HCT116 (cell line): ENCODE results near the gene ANGPT4. TPM values are rescaled to one million over a fixed set of nuclear protein-coding genes. Genes with fewer than 3 reads are reported as not detected.

Source experiments
- ATAC-seq: fragments of 200-7000 bp; cut with Tn5 transposase; 2 replicates; pipeline ENCODE4 v1.9.1; 2020; ENCODE audit warnings: mild to moderate bottlenecking, moderate library complexity
- BruUV-seq: library from RNA; stranded (reverse); fragments of 400-500 nt; replicated peaks from 2 replicates; lab custom pipeline; 2021; lab: Mats Ljungman, UMichigan
- CTCF ChIA-PET: fragments of 300-600 bp; sonication (Branson Sonifier 250); formaldehyde crosslinking; loops from one replicate; lab custom pipeline; 2021; ENCODE audit warnings: antibody characterized with exemption; lab: Charles Lee
- POLR2A ChIA-PET: fragments of 300-600, 350-600 bp; sonication (Branson Sonifier 250); formaldehyde crosslinking; loops from one replicate; lab custom pipeline; 2021; ENCODE audit warnings: antibody characterized with exemption; lab: Charles Lee
- RAD21 ChIA-PET, 2 experiments: fragments of 300-600 bp; sonication (Branson Sonifier 250); formaldehyde crosslinking; loops; one replicate each; lab custom pipeline; 2023; ENCODE audit warnings: low total read pairs in 2 of 2; ENCODE audit not compliant: uncharacterized antibody in 2 of 2, unreplicated experiment in 2 of 2, low non-redundant PET in 1 of 2; lab: Charles Lee
- DNase-seq: peaks from one replicate; pipeline ENCODE4 v3.0.0-alpha.2; 2010; ENCODE audit warnings: low read depth, low spot score
- H2AFZ ChIP-seq: fragments of 200-600 bp; shearing (Covaris generic), sonication (generic); 2 replicates; pipeline ENCODE4 v1.6.1; 2017; ENCODE audit warnings: low read depth, mixed run types, mixed read lengths, antibody characterized with exemption, low read length; ENCODE audit not compliant: poor library complexity, severe bottlenecking
- H3K27ac ChIP-seq: 2 replicates; pipeline ENCODE4 v1.5.1; 2012; ENCODE audit warnings: low read depth, low read length
- H3K27me3 ChIP-seq: fragments of 200-600 bp; sonication (generic); 2 replicates; pipeline ENCODE4 v1.6.1; 2016; ENCODE audit warnings: mixed run types, low read length, mixed read lengths; ENCODE audit not compliant: insufficient read depth
- H3K36me3 ChIP-seq, 2 experiments: fragments of 200-500 bp in 1 of 2; fragments of 200-600 bp in 1 of 2; sonication (Bioruptor generic) in 1 of 2; sonication (generic) in 1 of 2; 2 replicates each; pipeline versions ENCODE4 v1.5.1 to v1.6.1; 2014 to 2016; ENCODE audit warnings: low read length in 2 of 2, inconsistent platforms in 1 of 2, mixed read lengths in 1 of 2, mixed run types in 1 of 2; ENCODE audit not compliant: insufficient read depth in 2 of 2, control insufficient read depth in 1 of 2
- H3K4me1 ChIP-seq, 2 experiments: fragments of 200-600 bp in 1 of 2; sonication (generic) in 1 of 2; 2 replicates each; pipeline versions ENCODE4 v1.5.1 to v1.6.1; 2012 to 2017; ENCODE audit warnings: low read length in 2 of 2, inconsistent platforms in 1 of 2, mild to moderate bottlenecking in 1 of 2, mixed read lengths in 1 of 2, mixed run types in 1 of 2, moderate library complexity in 1 of 2; ENCODE audit not compliant: insufficient read depth in 2 of 2, control insufficient read depth in 1 of 2
- H3K4me2 ChIP-seq: fragments of 200-600 bp; sonication (generic); 2 replicates; pipeline ENCODE4 v1.6.1; 2017; ENCODE audit warnings: mixed run types, low read length, mixed read lengths
- H3K4me3 ChIP-seq, 2 experiments: fragments of 200-600 bp in 1 of 2; sonication (generic) in 1 of 2; replicated peaks in 1 of 2; 2 replicates each; pipeline ENCODE4 v1.5.1; 2011 to 2016; ENCODE audit warnings: low read length in 2 of 2, control low read depth in 1 of 2, low read depth in 1 of 2, mild to moderate bottlenecking in 1 of 2, mixed read lengths in 1 of 2, mixed run types in 1 of 2
- H3K79me2 ChIP-seq: fragments of 200-600 bp; sonication (generic); 2 replicates; pipeline ENCODE4 v1.6.1; 2017; ENCODE audit warnings: mild to moderate bottlenecking, mixed run types, low read length, moderate library complexity, mixed read lengths; ENCODE audit not compliant: insufficient read depth
- H3K9ac ChIP-seq: fragments of 200-600 bp; sonication (generic); 2 replicates; pipeline ENCODE4 v1.6.1; 2016; ENCODE audit warnings: low read length, mixed read lengths
- H3K9me2 ChIP-seq: fragments of 200-600 bp; sonication (generic), shearing (Covaris generic); 2 replicates; pipeline ENCODE4 v1.6.1; 2017; ENCODE audit warnings: mixed run types, mild to moderate bottlenecking, moderate library complexity; ENCODE audit not compliant: insufficient read depth
- H3K9me3 ChIP-seq, 2 experiments: fragments of 200-500 bp in 1 of 2; fragments of 200-600 bp in 1 of 2; sonication (Bioruptor generic) in 1 of 2; sonication (generic) in 1 of 2; 2 replicates each; pipeline ENCODE4 v1.6.1; 2014 to 2017; ENCODE audit warnings: low read length in 2 of 2, mixed read lengths in 2 of 2, inconsistent platforms in 1 of 2, low read depth in 1 of 2, mild to moderate bottlenecking in 1 of 2, mixed run types in 1 of 2, moderate library complexity in 1 of 2; ENCODE audit not compliant: control insufficient read depth in 1 of 2, insufficient read depth in 1 of 2
- H4K20me1 ChIP-seq: fragments of 200-600 bp; sonication (generic), shearing (Covaris generic); 2 replicates; pipeline ENCODE4 v1.6.1; 2017; ENCODE audit warnings: mixed run types, mild to moderate bottlenecking, moderate library complexity; ENCODE audit not compliant: insufficient read depth
- CEBPB ChIP-seq: IDR thresholded peaks from 2 replicates; pipeline ENCODE4 v1.6.1; 2012; ENCODE audit warnings: low read depth
- CTCF ChIP-seq, 3 experiments: fragments of 200-600 bp in 1 of 3; sonication (generic) in 1 of 3; IDR thresholded peaks in 2 of 3; conservative IDR thresholded peaks in 1 of 3; 2 replicates each; pipeline ENCODE4 v1.5.1; 2012 to 2017; ENCODE audit warnings: low read depth in 2 of 3, low read length in 2 of 3, antibody characterized with exemption in 1 of 3, borderline replicate concordance in 1 of 3, control low read depth in 1 of 3, mild to moderate bottlenecking in 1 of 3, mixed read lengths in 1 of 3, mixed run types in 1 of 3, moderate library complexity in 1 of 3; ENCODE audit not compliant: insufficient read depth in 1 of 3
- EZH2phosphoT487 ChIP-seq: fragments of 200-600 bp; IDR thresholded peaks from 2 replicates; pipeline ENCODE4 v1.6.1; 2018; ENCODE audit warnings: antibody characterized with exemption, borderline replicate concordance
- MAX ChIP-seq: IDR thresholded peaks from 2 replicates; pipeline ENCODE4 v1.6.1; 2012
- POLR2AphosphoS5 ChIP-seq: IDR thresholded peaks from 2 replicates; pipeline ENCODE4 v1.6.1; 2011; ENCODE audit warnings: mild to moderate bottlenecking, low read depth, low read length, moderate library complexity
- RAD21 ChIP-seq: IDR thresholded peaks from 2 replicates; pipeline ENCODE4 v1.6.1; 2012; ENCODE audit warnings: low read depth, mild to moderate bottlenecking
- REST ChIP-seq: IDR thresholded peaks from 2 replicates; pipeline ENCODE4 v1.6.1; 2012; ENCODE audit warnings: low read depth
- SP1 ChIP-seq: IDR thresholded peaks from 2 replicates; pipeline ENCODE4 v1.6.1; 2012; ENCODE audit warnings: low read depth
- SRF ChIP-seq: IDR thresholded peaks from 2 replicates; pipeline ENCODE4 v1.6.1; 2012; ENCODE audit warnings: low read depth
- YY1 ChIP-seq: IDR thresholded peaks from 2 replicates; pipeline ENCODE4 v1.6.1; 2011; ENCODE audit warnings: low read length, low read depth, moderate library complexity, mild to moderate bottlenecking; ENCODE audit not compliant: insufficient replicate concordance; ENCODE audit errors: extremely low read depth
- ZBTB33 ChIP-seq: IDR thresholded peaks from 2 replicates; pipeline ENCODE4 v1.6.1; 2011; ENCODE audit warnings: mild to moderate bottlenecking, low read length, moderate library complexity; ENCODE audit not compliant: insufficient replicate concordance; ENCODE audit errors: extremely low read depth
- intact Hi-C: fragments of 100-400 bp; cut with micrococcal nuclease; formaldehyde crosslinking; loops from 2 replicates; pipeline ENCODE4 v1.10.0; 2022
- total RNA-seq: library from RNA; stranded (reverse); gene quantifications from one replicate; pipeline ENCODE4 v1.2.1, GENCODE V29; 2021; ENCODE audit not compliant: unreplicated experiment

ANGPT4 gene
- total RNA-seq, 1 experiment from 2014 or later = not detected

DNA sequence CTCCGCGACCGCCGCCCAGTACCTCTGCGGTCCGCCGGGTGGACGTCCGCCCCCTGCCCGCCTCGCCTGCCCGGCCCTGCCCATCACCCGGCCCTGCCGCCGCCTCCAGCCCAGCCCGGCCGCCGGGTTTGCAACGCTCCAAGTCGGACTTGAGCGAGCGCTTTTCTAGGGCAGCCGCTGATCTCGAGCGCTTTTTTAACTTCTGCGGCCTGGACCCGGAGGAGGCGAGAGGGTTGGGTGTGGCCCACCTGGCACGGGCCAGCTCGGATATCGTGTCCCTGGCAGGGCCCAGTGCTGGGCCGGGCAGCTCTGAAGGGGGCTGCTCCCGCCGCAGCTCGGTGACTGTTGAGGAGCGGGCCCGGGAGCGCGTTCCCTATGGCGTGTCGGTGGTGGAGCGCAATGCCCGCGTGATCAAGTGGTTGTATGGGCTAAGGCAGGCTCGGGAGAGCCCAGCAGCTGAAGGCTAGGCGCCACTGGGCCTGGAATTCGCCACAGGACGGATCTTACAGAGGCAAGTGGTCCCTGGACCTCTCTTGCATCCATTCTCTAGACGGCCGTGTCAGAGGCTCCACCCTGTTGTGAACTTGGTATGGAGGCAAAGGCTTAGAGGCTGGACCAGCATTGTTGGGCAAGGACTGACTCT, 70.8 kb downstream of the ANGPT4 start:
- peaks cover 8 to 10% of the 10 kb centered on the region in 2 experiments; a peak in 3 of 4 replicates for H3K36me3 ChIP-seq
- no peak overlapping the region for H3K9ac ChIP-seq
- no TSS peak for BruUV-seq
- no peaks in the 10 kb centered on the region for H4K20me1 ChIP-seq
- no peak overlapping the region for H3K4me2 ChIP-seq
- intact Hi-C loops = no loop called here
- no peak overlapping the region for H3K4me3 ChIP-seq
- peaks cover 26 to 36% of the 10 kb centered on the region in 2 experiments for H3K4me1 ChIP-seq
- H3K27me3 ChIP-seq = no peaks in the 10 kb centered on the region
- TF ChIP-seq EZH2phosphoT487 (no peak), SP1 (no peak), RAD21 (no peak), CTCF (IDR thresholded peaks at IDR 0.05 in 2 of 3, conservative IDR thresholded peaks at IDR 0.05 in 1 of 3; ENCODE audit: borderline replicate concordance in 1 of 3, insufficient read depth in 1 of 3, low read depth in 2 of 3, low read length in 2 of 3) (no peak), POLR2AphosphoS5 (no peak), YY1 (no peak), MAX (no peak), SRF (no peak), CEBPB (no peak), REST (no peak), ZBTB33 (no peak)
- H3K9me2 ChIP-seq = no peaks in the 10 kb centered on the region
- no peak for DNase-seq
- peak overlapping the region; percentile 34; the same call in 1 of the 2 replicates for H3K27ac ChIP-seq
- H2AFZ ChIP-seq = no peak overlapping the region
- H3K9me3 ChIP-seq = no peaks in the 10 kb centered on the region
- ChIA-PET RAD21 (no interaction called here), POLR2A (no interaction called here), CTCF (no interaction called here)
- H3K79me2 ChIP-seq = peaks cover 42% of the 10 kb centered on the region
- ATAC-seq = no peak
